ENCODE results near the gene METRN. TPM values are rescaled to one million over a fixed set of nuclear protein-coding genes. Genes with fewer than 3 reads are reported as not detected.

The METRN gene
- total and polyA plus RNA-seq, 2 donors (not counting 1 experiment from before 2014, with no cell fraction given): 5.3 to 35.3 TPM

- TF ChIP-seq EZH2 (IDR thresholded peaks at IDR 0.05; ENCODE audit: low read length, missing control alignments) (no peak), CTCF (conservative IDR thresholded peaks at IDR 0.05 in 1 of 2, IDR thresholded peaks at IDR 0.05 in 1 of 2; ENCODE audit: low read depth in 1 of 2, low read length in 2 of 2) (no peak)
- no peak overlapping the region for H3K27ac ChIP-seq (ENCODE audit: insufficient read depth, low read length)
- no peak for DNase-seq (ENCODE audit: low read depth in 2 of 2)
- no peaks in the 10 kb centered on the region for H3K4me1 ChIP-seq (ENCODE audit: control insufficient read depth, extremely low read depth, insufficient read depth, low read length)
- H3K27me3 ChIP-seq (ENCODE audit: control insufficient read depth, insufficient read depth, low read length): peaks cover 4% of the 10 kb centered on the region
- H3K79me2 ChIP-seq (ENCODE audit: control insufficient read depth, insufficient read depth, low read length): no peaks in the 10 kb centered on the region
- no peak overlapping the region for H3K9ac ChIP-seq (ENCODE audit: insufficient read depth, low read length)
- no peak overlapping the region for H2AFZ ChIP-seq (ENCODE audit: low read length)
- H4K20me1 ChIP-seq (ENCODE audit: control insufficient read depth, extremely low read depth, insufficient read depth, low read length): no peaks in the 10 kb centered on the region
- H3K36me3 ChIP-seq (ENCODE audit: control insufficient read depth, insufficient read depth, low read length): no peaks in the 10 kb centered on the region
- H3K4me2 ChIP-seq (ENCODE audit: extremely low read depth, insufficient read depth, low read length): no peak overlapping the region
- H3K9me3 ChIP-seq (ENCODE audit: control insufficient read depth, insufficient read depth, low read depth, low read length): no peaks in the 10 kb centered on the region
- H3K4me3 ChIP-seq (replicated peaks in 1 of 4; ENCODE audit: control extremely low read depth in 1 of 4, insufficient read depth in 1 of 4, low read depth in 3 of 4, low read length in 4 of 4): no peak overlapping the region
Measured at GRCh38 chr16:756428-756827, 41.5 kb downstream of the METRN start.

- TF ChIP-seq EZH2 (IDR thresholded peaks at IDR 0.05; ENCODE audit: low read length, missing control alignments): no peak
Measured at GRCh38 chr16:759110-759910, 44.4 kb downstream of the METRN start.

GRCh38 chr16:760065-760464 lies 45.1 kb downstream of the METRN start:
- Histone ChIP-seq H3K36me3 (ENCODE audit: control insufficient read depth, insufficient read depth, low read length) (no peaks in the 10 kb centered on the region), H3K4me2 (ENCODE audit: extremely low read depth, insufficient read depth, low read length) (no peak overlapping the region), H3K27ac (ENCODE audit: insufficient read depth, low read length) (no peak overlapping the region), H2AFZ (ENCODE audit: low read length) (no peak overlapping the region), H3K4me1 (ENCODE audit: control insufficient read depth, extremely low read depth, insufficient read depth, low read length) (no peaks in the 10 kb centered on the region), H4K20me1 (ENCODE audit: control insufficient read depth, extremely low read depth, insufficient read depth, low read length) (no peaks in the 10 kb centered on the region), H3K9me3 (ENCODE audit: control insufficient read depth, insufficient read depth, low read depth, low read length) (no peaks in the 10 kb centered on the region), H3K79me2 (ENCODE audit: control insufficient read depth, insufficient read depth, low read length) (no peaks in the 10 kb centered on the region), H3K27me3 (ENCODE audit: control insufficient read depth, insufficient read depth, low read length) (no peaks in the 10 kb centered on the region), H3K9ac (ENCODE audit: insufficient read depth, low read length) (no peak overlapping the region), H3K4me3 (replicated peaks in 1 of 4; ENCODE audit: control extremely low read depth in 1 of 4, insufficient read depth in 1 of 4, low read depth in 3 of 4, low read length in 4 of 4) (no peak overlapping the region)
- no peak for TF ChIP-seq EZH2 (IDR thresholded peaks at IDR 0.05; ENCODE audit: low read length, missing control alignments)
- no peak for TF ChIP-seq CTCF (conservative IDR thresholded peaks at IDR 0.05 in 1 of 2, IDR thresholded peaks at IDR 0.05 in 1 of 2; ENCODE audit: low read depth in 1 of 2, low read length in 2 of 2)
- DNase-seq (ENCODE audit: low read depth in 2 of 2): no peak

More at GRCh38 chr16:759110-759910, 44.4 kb downstream of the METRN start:
- Histone ChIP-seq H3K27ac (ENCODE audit: insufficient read depth, low read length) (no peak overlapping the region), H3K4me3 (replicated peaks in 1 of 4; ENCODE audit: control extremely low read depth in 1 of 4, insufficient read depth in 1 of 4, low read depth in 3 of 4, low read length in 4 of 4) (no peak overlapping the region), H3K79me2 (ENCODE audit: control insufficient read depth, insufficient read depth, low read length) (no peaks in the 10 kb centered on the region), H3K9me3 (ENCODE audit: control insufficient read depth, insufficient read depth, low read depth, low read length) (no peaks in the 10 kb centered on the region), H3K9ac (ENCODE audit: insufficient read depth, low read length) (no peak overlapping the region), H3K36me3 (ENCODE audit: control insufficient read depth, insufficient read depth, low read length) (no peaks in the 10 kb centered on the region), H3K4me2 (ENCODE audit: extremely low read depth, insufficient read depth, low read length) (no peak overlapping the region), H2AFZ (ENCODE audit: low read length) (no peak overlapping the region), H4K20me1 (ENCODE audit: control insufficient read depth, extremely low read depth, insufficient read depth, low read length) (no peaks in the 10 kb centered on the region), H3K4me1 (ENCODE audit: control insufficient read depth, extremely low read depth, insufficient read depth, low read length) (no peaks in the 10 kb centered on the region), H3K27me3 (ENCODE audit: control insufficient read depth, insufficient read depth, low read length) (no peaks in the 10 kb centered on the region)
- DNase-seq (ENCODE audit: low read depth in 2 of 2): no peak

Measured in fibroblast of lung (primary cell).